Esophagus muscularis mucosa (tissue), 4 donors: Measurements from ENCODE around the gene TMEM131L.
"Not testable (repeated sequence)": the region's sequence is repeated elsewhere in the genome, so short reads cannot be mapped to it uniquely, and the experiment has no call there.

Experiments
- CTCF ChIP-seq, 3 experiments: fragments of 200-600 bp in 2 of 3; fragments of 450-650 bp in 1 of 3; sonication (generic) in 2 of 3; IDR thresholded peaks; one replicate each; pipeline ENCODE4 v1.5.1; 2017 to 2019; ENCODE audit warnings: antibody characterized with exemption in 3 of 3, mild to moderate bottlenecking in 2 of 3, moderate library complexity in 1 of 3
- EP300 ChIP-seq: sonication (generic); formaldehyde crosslinking; IDR thresholded peaks from one replicate; pipeline ENCODE4 v1.6.1; 2017; ENCODE audit warnings: antibody characterized with exemption
- POLR2AphosphoS5 ChIP-seq, 2 donors: sonication (generic); formaldehyde crosslinking; IDR thresholded peaks; one replicate each; pipeline ENCODE4 v1.6.1; 2017; ENCODE audit warnings: antibody characterized with exemption in 2 of 2

- not testable (repeated sequence) for TF ChIP-seq EP300; POLR2AphosphoS5 (IDR thresholded peaks at IDR 0.05); CTCF (IDR thresholded peaks at IDR 0.05)
Observed at GRCh38 chr4:153666505-153666904, 200.3 kb downstream of the TMEM131L start.
